Left colon (tissue), 2 donors: ENCODE measurements around the gene MAFG. TPM values are rescaled to one million over a fixed set of nuclear protein-coding genes. Genes with fewer than 3 reads are reported as not detected.
A peak's percentile ranks its signal among the peaks of the same experiment; 100 is the strongest.

Experiments used
- ATAC-seq: fragments of 200-7000 bp; cut with Tn5 transposase; one replicate; pipeline ENCODE4 v1.9.1; 2020; ENCODE audit warnings: mild to moderate bottlenecking, moderate library complexity
- DNase-seq, 2 donors: peaks; one replicate each; pipeline ENCODE4 v3.0.0-alpha.2; 2020
- intact Hi-C, 2 donors: fragments of 100-400 bp; cut with DNase I in 1 of 2; cut with micrococcal nuclease in 1 of 2; formaldehyde crosslinking; loops; one replicate each; pipeline versions ENCODE4 v1.11.2 to v1.14.0; 2022; cut with DNase I, micrococcal nuclease
- total RNA-seq, 2 donors: library from RNA; stranded (reverse); fragmentation: NEBNext Ultra II Directional; extraction: Animal tissue kit (Norgen Biotek cat#: 25700); gene quantifications; one replicate each; pipeline ENCODE4 v1.2.1, GENCODE V29; 2021
- donor health status: DM: no; HTN: no; CAD: no.
- donor health status: DM: yes; HTN: yes; CAD: no.

The MAFG gene
- total RNA-seq, 2 donors from 2014 or later = 17.8 to 19.7 TPM

GRCh38 chr17:81885869-81886548 is 41.5 kb downstream of the MAFG start:
- no peak for DNase-seq

DNA sequence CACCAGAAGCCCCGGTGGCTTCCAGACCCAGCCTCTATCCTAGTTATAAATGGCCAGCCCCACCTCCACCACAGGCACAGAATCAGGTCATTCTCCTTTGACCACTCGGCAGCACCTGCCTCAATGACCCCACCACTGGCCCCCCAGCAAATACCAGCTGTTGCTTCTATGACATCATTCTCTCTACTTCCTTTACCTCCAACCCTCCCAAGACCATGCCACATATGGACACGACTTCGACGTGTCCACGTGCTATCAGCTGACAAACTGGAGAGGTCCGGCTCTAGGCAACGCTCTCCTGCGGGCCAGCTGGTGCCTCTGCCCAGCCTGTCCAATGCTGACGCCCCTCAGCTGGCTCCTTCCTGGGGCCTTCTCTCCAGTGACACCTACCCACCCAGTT is 42.1 kb downstream of the MAFG start:
- ATAC-seq (no peak), DNase-seq (no peak)
- intact Hi-C loops = no loop called here

More at GRCh38 chr17:81885869-81886548, 41.5 kb downstream of the MAFG start:
- ATAC-seq = peak; percentile 10
- intact Hi-C loops = no loop called here

DNA sequence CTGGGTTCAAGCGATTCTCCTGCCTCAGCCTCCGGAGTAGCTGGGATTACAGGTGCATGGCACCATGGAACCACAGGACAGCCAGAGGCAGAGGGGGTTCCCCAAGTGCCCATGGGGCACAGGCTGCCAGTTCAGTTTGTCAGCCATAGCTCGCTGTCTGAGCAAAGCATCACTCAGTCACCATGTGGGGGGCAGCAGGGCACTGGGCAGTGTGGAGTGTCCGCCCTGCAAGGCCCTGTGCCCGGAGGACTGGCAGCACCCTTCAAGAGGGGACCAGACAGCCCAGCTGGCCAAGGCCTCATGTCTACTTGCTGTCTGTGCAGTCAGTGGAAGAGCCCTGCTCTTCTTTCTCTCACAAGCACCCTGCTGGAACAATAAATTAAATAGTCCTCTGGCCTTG is 42.6 kb downstream of the MAFG start:
- intact Hi-C loops = no loop called here
- ATAC-seq = no peak

GRCh38 chr17:81884520-81884919 is 43.0 kb downstream of the MAFG start:
- peak; percentile 16 for ATAC-seq
- DNase-seq = no peak
- intact Hi-C loops = no loop called here

More for the DNA sequence above, 42.6 kb downstream of the MAFG start:
- no peak for DNase-seq

DNA sequence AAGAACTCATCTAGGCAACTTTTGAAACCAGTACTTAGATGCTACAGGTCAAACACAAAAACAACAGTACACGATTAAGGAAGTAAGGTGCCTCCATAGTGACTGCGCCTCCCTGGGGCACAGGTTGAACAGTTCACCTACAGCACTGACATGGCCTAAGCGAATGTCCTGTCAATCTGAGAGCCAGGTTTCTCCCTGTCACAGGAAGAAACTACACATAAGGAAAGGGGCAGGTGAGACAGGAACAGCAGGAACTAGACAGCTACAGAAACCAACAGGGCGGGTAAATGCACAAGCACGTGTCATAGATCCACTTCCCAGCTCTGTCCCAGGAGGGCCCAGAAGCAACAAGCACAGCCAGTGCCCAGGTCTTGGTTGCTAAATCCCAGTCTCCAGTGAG is 48.4 kb downstream of the MAFG start:
- intact Hi-C loops = no loop called here
- no peak for DNase-seq
- peak; percentile 26 for ATAC-seq

DNA sequence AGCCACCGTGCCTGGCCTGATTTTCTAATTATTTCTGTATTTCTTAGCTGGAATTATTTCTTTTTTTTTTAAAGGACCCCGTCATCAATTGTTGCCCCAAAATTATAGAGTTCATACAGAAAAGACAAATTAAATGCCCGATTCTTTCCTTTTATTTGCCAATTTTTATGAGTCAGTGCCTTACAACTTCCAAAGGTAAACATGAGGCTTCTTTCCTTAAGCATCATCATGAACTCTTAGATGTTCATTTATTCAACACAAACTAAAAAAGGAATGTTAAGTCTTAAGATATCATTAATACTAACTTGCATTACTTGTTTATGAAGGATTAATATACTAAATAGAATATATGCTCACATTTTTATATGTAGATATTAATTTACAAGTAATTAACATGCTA is 49.2 kb downstream of the MAFG start:
- intact Hi-C loops = no loop called here
- DNase-seq (no peak), ATAC-seq (no peak)

DNA sequence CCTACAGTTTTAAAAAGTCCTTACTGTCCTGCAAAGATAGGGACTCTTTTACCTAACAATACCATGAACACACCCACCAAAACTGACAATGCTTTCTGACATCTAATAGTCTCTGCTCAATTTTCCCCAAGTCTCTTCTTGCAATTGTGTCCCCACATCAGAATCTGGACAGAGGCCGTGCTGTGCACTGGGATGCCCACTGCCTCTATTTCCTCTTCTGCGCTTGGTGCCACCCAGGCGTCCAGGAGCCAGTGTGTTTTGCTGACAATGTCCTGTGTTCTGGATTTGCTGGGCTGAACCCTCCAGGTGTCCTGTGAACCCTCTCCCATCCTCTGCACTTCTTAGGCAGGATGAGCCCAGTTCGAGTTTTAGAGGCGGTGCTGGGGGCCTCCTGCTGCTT is 50.0 kb downstream of the MAFG start:
- ATAC-seq (no peak), DNase-seq (no peak)
- intact Hi-C loops = no loop called here

DNA sequence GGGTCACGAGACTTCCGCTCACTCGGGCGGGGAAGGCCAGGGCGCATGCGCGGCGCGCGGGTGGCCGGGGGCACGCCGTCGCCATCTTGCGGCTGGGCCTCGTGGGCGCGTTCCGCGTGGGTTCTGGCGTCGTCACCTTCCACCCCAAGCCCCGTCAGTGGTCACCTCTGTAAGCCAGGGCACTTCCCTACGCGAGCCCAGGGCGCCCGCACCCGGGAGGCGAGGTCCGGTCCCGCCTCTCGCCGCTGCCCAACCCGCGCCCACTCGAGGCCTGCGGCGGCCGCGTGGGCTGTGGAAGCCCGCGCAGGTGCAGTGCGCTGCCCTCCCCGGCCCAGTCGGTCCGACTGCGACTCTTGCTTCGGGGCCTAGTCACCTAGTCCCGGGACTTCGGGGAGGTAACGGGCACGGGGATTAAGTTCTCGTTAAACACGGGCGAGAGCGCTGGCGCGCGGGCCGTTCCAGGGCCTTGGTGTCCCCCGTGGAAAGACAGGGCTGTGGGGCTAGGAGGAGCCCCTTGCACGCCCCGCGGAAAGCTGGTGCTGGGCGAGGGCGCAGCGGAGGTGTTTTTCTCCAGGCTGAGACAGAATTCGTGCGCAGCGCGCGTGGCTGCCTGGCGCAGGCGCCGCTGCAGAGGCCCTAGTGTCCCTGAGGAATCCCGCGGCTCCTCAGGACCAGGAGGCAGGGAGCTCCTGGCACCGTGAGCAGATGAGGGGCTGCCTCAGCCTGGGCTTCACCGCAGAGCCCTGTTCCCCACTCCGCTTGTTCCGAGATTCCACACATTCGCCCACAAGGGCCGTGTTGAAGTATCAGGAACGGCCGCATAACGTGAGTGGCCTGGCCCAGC is 55.9 kb downstream of the MAFG start:
- peak; percentile 94 to 97 for DNase-seq
- peak; percentile 30 for ATAC-seq
- intact Hi-C loops = no loop called here

DNA sequence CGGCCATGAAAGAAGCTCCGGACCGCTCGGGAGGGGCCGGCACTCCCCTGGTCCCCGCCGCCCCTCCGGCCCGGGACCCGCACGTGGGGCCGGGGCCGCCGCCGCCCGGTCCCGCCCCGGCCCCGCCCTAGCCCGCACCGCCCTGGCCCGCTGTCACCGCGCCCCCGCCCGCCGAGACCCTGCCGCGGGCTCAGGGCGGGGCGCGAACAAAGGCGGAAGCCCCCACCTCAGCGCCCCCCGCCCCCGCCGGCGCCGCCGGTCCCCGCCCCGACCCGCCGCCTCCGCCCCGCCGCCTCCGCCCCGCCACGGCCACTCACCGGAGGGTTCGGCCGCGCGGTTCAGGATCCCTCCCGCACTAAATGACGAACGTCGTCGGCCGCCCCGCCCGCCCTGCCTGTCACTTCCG is 56.6 kb downstream of the MAFG start, which contains the start of gene ARHGDIA:
Gene ARHGDIA, minus strand, starts transcription at position 357 of the 406 bp plus-strand sequence. CDS start 1,407 bp downstream, outside the sequence.
- intact Hi-C loops = no loop called here
- ATAC-seq (peak; percentile 53), DNase-seq (no peak)

DNA sequence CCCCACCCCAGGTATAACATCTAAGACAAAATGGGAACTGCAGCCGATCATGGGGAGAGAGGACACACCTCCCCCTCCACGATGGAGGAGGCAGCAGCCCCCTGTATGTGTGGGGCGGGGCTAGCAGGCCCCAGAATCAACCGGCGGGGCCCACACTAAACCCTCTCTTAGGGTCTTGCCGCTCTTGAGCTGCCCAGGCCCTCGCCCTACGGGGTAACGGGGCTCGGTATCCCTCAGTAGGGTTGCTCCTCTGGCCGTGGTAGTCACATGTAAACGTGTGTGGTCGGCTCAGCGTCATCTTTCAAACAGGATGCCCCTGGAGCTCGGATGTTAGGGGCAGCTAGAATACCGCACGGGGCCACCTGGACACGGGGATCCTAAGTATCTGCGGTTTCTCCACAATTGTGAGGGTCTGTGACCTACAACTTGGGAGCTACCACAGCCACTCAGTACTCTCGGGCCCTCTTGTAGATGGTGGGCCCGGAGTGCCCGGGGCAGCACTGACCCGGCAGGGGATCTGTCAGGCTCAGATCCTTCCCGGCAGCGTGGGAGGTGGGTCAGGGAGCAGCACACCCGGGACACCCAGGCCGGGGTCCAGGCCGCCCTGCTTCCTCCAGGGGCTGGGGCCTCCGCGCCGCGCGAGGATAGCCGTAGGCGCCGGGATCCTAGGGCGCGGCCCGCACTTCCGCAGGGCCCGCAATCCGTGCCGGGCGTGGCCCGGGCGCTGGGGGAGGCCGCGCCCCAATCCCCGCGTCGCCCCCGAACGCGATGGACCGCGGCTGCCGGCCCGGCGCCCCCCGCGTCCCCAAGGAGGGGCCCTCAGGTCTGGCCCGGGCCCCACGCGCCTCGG is 57.2 kb downstream of the MAFG start:
- intact Hi-C loops = no loop called here

GRCh38 chr17:81869221-81870130 is 58.1 kb downstream of the MAFG start:
- DNase-seq = peak in 1 of 2 donors; percentile 51
- intact Hi-C loops = no loop called here
- no peak for ATAC-seq

More for the DNA sequence above, 57.2 kb downstream of the MAFG start:
- peak; percentile 49 to 67 for DNase-seq
- ATAC-seq = peak; percentile 22

DNA sequence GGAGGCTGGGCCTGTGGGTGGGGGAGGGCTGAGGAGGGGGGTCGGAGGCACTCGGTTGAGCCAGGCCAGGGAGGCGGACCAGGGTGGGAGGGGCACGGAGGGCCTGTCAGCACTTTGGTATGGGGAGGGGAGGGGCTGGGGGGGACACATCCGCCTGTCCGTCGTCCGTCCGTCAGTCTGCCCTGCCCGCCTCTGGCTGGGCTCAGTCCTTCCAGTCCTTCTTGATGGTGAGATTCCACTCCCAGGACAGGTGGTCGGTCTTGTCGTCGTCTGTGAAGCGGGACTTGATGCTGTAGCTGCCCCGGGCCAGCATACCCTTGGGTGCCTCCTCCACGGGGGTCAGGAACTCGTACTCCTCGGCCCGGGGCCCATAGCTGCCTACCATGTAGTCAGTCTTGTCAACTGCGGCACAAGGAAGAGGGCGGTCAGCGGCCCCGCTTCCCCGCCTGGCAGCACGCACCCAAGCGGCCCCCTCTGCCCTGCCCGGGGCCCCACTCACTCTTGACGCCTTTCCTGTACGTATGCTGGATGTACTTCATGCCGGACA is 58.8 kb downstream of the MAFG start:
- intact Hi-C loops = no loop called here
- DNase-seq (peak in 1 of 2 donors; percentile 48), ATAC-seq (no peak)

Other genes starting within 250 kb of the MAFG start
- gene ARL16, start 243.9 kb downstream of the MAFG start, total RNA-seq = 10 to 100 TPM; 14.3 to 30.5 TPM
- 100 to 1,000 TPM in 1 of 2 donors, 10 to 100 TPM in 1; 98.5 to 105 TPM for gene HGS, start 243.7 kb downstream of the MAFG start, total RNA-seq
- 100 to 1,000 TPM in 1 of 2 donors, 10 to 100 TPM in 1; 88.2 to 146 TPM for gene MRPL12, start 224.4 kb downstream of the MAFG start, total RNA-seq
- 10 to 100 TPM; 52.5 to 76.2 TPM for gene SLC25A10, start 215.5 kb downstream of the MAFG start, total RNA-seq
- under 1 TPM; 0.14 to 0.67 TPM for gene GCGR, start 123.6 kb downstream of the MAFG start, total RNA-seq
- 10 to 100 TPM; 16.4 to 30.4 TPM for gene MCRIP1, start 94.4 kb downstream of the MAFG start, total RNA-seq
- not detected for gene PPP1R27, start 92.7 kb downstream of the MAFG start, total RNA-seq
- 100 to 1,000 TPM; 560 to 669 TPM for gene P4HB, start 67.2 kb downstream of the MAFG start, total RNA-seq
- 100 to 1,000 TPM; 447 to 500 TPM for gene ARHGDIA, start 56.4 kb downstream of the MAFG start, total RNA-seq
- gene ALYREF, start 36.1 kb downstream of the MAFG start, total RNA-seq = 10 to 100 TPM; 43.9 to 69.8 TPM
- gene ANAPC11, start 36.0 kb downstream of the MAFG start, total RNA-seq = 10 to 100 TPM; 83.6 to 88.6 TPM
- under 1 TPM in 1 of 2 donors, not detected in 1; 0.11 TPM for gene NPB, start 25.5 kb downstream of the MAFG start, total RNA-seq
- 10 to 100 TPM; 49.9 to 68.9 TPM for gene PCYT2, start 16.3 kb downstream of the MAFG start, total RNA-seq
- gene SIRT7, start 9.6 kb downstream of the MAFG start, total RNA-seq = 10 to 100 TPM; 63.2 to 67.5 TPM
- gene PYCR1, start 9.6 kb upstream of the MAFG start, total RNA-seq = 10 to 100 TPM; 40.2 to 55.6 TPM
- gene MYADML2, start 19.5 kb upstream of the MAFG start, total RNA-seq = under 1 TPM in 1 of 2 donors, not detected in 1; 0.17 TPM
- not detected for gene NOTUM, start 33.5 kb upstream of the MAFG start, total RNA-seq
- gene ASPSCR1, start 49.9 kb upstream of the MAFG start, total RNA-seq = 10 to 100 TPM; 29.8 to 35.9 TPM
- gene CENPX, start 95.1 kb upstream of the MAFG start, total RNA-seq = 100 to 1,000 TPM in 1 of 2 donors, 10 to 100 TPM in 1; 83.3 to 127 TPM
- gene LRRC45, start 95.6 kb upstream of the MAFG start, total RNA-seq = 10 to 100 TPM; 14.2 to 20.8 TPM
- 1 to 10 TPM; 4.2 to 9.0 TPM for gene RAC3, start 103.9 kb upstream of the MAFG start, total RNA-seq
- 100 to 1,000 TPM; 111 to 137 TPM for gene DCXR, start 110.0 kb upstream of the MAFG start, total RNA-seq
- gene RFNG, start 124.1 kb upstream of the MAFG start, total RNA-seq = 10 to 100 TPM; 31.5 to 32.3 TPM
- gene GPS1, start 124.2 kb upstream of the MAFG start, total RNA-seq = 10 to 100 TPM; 80.7 to 87.4 TPM
- gene DUS1L, start 138.1 kb upstream of the MAFG start, total RNA-seq = 100 to 1,000 TPM; 127 to 146 TPM
- gene FASN, start 170.5 kb upstream of the MAFG start, total RNA-seq = 100 to 1,000 TPM in 1 of 2 donors, 10 to 100 TPM in 1; 89.0 to 171 TPM